GM18502 (cell line): ENCODE results near the gene SEMA3A.
"Not testable (repeated sequence)": the region's sequence is repeated elsewhere in the genome, so short reads cannot be mapped to it uniquely, and the experiment has no call there.

ENCODE experiments used
- ATAC-seq: cut with Tn5 transposase; IDR thresholded peaks from one replicate; pipeline ENCODE4 v1.9.1; 2021; ENCODE audit warnings: mild to moderate bottlenecking; ENCODE audit not compliant: unreplicated experiment, poor library complexity

Gene SEMA3A

DNA sequence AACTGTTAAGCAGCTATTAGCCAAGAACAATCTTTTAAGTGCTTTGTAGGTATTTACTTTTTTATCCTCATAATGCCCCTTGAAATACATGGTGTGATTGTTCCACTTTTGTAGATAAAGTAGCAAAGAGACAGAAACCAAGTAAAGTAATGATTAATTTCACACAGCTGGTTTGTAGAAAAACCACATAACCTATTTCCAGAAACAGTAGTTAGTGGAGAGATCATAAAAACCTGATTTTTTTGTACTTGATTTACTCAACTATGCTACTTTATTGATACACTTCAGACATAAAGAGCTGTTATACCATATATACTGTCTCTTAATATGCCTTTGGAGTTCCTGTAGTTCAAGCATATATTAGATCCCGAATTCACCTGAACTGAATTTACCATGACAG lies 118.4 kb downstream of the SEMA3A start:
- ATAC-seq, result no peak

GRCh38 chr7:84073186-84073875 lies 121.3 kb downstream of the SEMA3A start:
- no peak for ATAC-seq

DNA sequence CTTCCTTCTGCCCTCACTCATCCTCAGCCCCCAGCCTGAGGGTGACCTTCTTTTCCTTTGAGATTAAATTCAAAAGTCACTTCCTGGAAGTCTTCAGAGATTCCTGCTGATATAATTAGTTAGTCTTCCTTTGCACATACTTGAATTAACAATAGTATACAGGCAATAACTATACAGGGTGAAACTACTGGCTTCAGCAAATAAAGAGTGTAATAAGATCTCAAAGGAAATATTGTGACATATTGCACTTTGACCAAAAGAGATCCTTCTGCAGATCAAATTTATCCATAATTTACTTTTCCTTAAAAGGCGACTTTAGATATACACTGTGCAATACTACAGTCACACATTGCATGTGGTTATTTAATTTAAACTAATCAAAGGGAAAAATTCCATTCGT lies 123.8 kb downstream of the SEMA3A start:
- no peak for ATAC-seq

DNA sequence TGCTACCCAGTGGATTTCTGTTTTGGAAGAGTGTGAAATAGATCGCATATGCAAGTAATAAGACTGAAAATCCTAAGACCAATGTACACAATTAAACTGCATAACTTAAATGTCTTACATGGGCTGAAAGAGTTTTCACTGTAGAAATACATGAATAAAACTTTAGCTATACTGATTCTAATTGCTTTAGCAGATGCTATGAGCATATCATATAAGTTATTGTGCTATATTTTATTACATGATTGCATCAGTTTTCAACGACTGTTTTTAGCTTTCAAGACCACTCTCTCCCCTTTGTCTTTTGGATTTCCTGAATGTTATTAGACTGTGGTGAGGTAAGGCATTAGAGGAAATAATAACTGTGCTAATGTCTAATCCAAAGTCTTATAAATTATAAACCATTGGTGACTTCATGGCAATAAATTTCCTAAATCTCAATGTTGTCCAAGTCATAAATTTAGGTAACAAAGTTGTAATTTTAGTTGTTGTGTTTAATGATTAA lies 124.5 kb downstream of the SEMA3A start:
- ATAC-seq, result no peak

- ATAC-seq, result no peak
These were observed 125.6 kb downstream of the SEMA3A start for GRCh38 chr7:84069033-84069432.

DNA sequence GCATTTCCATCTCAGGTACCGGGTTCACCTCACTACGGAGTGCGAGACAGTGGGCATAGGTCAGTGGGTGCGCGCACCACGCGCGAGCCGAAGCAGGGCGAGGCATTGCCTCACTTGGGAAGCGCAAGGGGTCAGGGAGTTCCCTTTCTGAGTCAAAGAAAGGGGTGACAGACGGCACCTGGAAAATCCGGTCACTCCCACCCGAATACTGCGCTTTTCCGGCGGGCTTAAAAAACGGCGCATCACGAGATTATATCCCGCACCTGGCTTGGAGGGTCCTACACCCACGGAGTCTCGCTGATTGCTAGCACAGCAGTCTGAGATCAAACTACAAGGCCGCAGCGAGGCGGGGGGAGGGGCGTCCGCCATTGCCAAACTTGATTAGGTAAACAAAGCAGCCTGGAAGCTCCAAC lies 132.1 kb downstream of the SEMA3A start:
- ATAC-seq, result not testable (repeated sequence)

GRCh38 chr7:84060760-84061261 lies 133.8 kb downstream of the SEMA3A start:
- ATAC-seq, result no peak

GRCh38 chr7:84060000-84060399 lies 134.6 kb downstream of the SEMA3A start:
- no peak for ATAC-seq

DNA sequence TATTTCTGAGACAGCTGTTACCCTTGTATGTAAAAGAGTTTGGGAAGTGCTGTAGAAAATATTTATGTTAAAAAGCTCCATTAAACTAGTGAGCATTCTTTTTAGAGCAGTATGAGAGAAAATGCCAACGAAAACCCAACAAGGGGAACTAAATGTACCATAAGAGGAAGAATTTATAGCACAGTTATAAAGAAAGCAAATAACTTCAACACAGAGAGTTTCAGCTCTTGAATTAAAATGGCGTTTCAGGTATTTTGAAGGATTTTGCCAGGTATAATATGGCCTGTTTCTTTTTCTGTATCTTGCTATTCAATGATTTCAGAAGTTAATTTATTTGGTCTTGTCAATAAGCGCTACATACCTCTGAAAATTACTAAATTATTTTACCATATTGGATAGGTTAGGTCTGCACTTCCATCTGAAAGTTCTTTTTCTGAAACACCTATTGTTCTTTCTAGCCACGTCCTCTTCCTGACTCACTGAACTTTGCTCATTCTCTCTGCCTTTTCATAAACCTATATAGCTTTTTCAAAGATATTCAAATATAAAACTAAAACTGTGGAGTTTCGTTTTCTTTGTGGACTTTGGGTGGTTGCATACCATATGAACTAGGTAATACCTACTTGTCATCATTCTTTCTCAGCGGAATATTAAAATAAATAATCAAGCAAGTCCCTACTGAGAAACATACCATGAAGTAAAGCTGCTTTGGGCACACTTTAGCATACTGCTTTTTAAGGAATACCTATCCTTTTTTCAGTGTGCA lies 136.1 kb downstream of the SEMA3A start:
- no peak for ATAC-seq

DNA sequence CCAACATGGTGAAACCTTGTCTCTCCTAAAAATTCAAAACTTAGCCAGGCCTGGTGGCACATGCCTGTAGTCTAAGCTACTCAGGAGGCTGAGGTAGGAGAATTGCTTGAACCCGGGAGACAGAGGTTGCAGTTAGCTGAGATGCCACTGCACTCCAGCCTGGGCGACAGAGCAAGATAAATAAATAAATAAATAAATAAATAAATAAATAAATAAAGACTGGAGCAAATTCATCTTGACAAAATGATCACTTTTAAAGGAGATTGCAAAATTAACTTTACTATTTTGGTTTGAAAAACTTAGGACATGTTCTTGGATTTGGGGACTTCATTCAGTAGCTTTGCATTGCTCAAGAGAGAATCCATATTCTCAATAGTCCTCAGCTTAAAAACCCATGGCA lies 137.0 kb downstream of the SEMA3A start:
- no peak for ATAC-seq

DNA sequence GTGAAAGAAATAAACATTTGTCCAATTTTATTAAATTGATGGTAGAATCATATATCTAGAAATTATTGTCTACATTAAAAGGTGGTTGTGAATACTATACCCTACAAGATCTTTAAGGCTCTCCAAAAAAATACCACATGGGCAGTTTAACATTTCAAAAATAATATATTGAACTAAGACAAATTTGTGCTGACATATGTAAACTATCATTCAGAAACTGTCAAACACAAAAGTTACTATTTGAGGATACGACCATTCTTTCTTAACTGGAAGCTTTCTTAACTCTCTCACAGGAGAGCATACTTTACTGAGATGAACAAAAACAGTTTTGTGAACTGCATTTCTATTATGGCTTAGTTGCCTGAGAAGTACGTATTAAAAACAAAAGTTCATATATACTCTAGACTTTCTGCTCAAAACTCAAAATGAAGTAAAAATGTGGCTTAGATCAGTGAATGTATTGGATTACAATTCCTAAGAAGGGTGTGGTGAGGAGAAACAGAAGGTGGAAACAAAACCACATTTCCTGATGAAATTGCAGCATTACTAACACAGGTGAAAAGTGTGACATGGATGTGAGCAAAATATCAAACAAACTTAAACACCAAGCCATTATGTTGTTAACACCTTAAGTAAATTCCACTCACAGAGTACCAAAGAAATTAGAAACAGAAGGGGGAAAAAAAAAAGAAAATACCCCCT lies 138.5 kb downstream of the SEMA3A start:
- no peak for ATAC-seq

- not testable (repeated sequence) for ATAC-seq
These were observed 139.4 kb downstream of the SEMA3A start for GRCh38 chr7:84055199-84055598.

DNA sequence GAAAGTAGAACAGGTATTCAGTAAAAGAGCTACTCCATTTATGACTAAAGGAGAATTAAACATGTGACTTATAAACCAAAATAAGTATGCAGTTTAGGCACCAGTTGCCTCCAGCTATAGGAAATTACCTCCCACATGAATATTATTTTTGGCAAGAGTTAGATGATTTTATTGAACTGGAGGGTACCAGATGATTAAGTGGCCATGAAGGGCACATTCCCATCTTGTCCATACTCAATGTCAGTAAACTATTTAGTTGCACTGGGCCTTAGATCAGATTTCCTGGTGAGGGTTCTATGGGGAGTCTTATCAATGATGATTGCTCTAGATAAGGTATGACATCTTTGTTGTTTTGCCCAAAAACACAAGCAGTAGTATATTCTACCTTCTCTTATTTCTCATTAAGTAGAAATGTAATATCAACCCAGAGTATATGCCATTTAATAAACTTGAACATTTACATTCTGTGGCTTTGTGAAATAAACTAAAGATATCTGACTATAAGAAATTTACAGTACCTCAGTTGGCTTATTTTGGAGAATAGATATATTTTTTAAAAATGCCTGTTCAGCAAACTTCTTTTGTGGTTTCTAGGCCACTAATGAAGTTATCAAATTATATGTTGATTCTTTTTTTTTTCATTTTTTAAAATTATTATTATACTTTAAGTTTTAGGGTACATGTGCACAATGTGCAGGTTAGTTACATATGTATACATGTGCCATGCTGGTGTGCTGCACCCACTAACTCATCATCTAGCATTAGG lies 145.3 kb downstream of the SEMA3A start:
- ATAC-seq, result no peak

- no peak for ATAC-seq
These were observed 147.5 kb downstream of the SEMA3A start for GRCh38 chr7:84047085-84047484.

GRCh38 chr7:84044834-84045233 lies 149.8 kb downstream of the SEMA3A start:
- no peak for ATAC-seq

GRCh38 chr7:84043661-84044191 lies 150.9 kb downstream of the SEMA3A start:
- no peak for ATAC-seq

DNA sequence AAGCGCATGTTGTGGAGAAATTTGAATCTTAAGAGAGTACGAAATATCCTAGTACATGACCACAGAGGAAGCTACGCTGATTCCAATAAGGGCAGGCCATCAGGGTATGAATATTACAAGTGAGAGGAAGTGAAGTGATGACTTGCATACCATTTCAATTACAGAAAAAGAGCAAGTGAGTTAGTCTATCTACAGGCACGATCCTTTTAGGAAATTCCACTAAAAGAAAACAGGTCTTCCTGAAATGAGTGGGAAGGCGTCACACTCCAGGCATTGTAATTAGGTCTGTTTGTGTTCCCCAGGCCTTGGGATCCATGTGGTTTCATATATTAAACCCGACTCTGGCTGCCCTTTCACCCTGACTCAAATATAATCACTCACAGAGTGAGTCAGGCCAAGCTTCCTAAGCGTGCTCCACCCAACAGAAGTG lies 152.5 kb downstream of the SEMA3A start:
- no peak for ATAC-seq

DNA sequence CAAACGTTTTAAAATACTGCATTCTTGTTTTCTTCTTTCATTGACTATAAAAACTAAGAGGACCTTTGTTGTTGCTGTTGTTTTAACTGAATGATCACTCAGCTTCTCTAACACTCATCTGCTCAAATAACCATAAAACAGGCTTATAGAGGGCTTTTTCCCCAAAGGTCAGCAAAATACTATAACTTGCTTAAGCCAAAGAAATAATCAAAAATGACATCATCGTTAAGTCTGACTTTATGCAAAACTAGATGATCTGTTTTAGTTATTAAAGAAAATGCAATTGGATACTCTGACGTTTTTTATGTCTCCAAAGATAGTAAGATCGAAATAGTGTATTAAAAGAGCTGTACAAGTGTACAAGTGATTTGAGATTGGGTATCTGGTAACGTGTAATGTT lies 152.9 kb downstream of the SEMA3A start:
- no peak for ATAC-seq

DNA sequence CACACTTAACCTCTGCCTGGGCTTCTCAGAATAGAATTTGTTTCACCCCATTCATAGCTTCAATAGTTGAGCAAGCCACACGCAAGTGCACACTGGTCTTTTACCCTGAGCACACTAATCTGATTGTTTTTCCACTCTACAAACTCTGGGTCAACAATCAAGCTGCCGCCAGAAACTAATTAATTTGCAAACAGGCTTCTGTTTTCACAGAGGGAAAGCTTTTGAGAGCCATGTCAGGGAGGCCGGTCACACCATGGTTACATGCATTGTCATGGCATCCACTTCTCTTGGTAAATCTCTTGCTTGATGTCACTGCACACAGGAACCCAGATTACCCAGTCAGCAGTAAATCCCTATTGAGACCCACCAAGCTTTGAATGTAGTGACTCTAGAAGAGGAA lies 154.2 kb downstream of the SEMA3A start:
- ATAC-seq, result no peak

DNA sequence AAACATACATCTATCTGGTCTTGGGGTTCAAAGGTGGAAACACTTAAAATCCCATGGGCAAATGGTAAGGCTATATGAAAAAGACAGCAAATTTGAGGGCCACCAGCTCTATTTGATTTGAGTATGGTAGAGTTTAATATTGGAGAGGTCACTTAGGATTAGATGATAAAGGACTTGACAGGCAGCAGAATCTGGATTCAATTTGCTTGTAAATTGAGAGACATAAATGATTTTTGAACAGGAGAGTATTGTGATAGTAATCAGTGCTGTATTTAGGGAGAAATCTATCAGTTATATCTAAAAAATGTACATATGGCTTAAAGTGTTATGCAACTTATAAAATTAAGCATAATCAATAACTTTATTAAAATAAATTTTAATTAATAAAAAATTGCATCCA lies 155.2 kb downstream of the SEMA3A start:
- no peak for ATAC-seq
